Stimulated activated CD4-positive, alpha-beta T cell treated with anti-CD3 and anti-CD28 coated beads, Interleukin-12 subunit alpha, Interleukin-12 subunit beta, amount 100 ng/mL, for 24 hours (primary cell): ENCODE measurements around the gene FAM171A2.
A peak's percentile ranks its signal among the peaks of the same experiment; 100 is the strongest.

Experiments used
- DNase-seq, 2 experiments: peaks; one replicate each; pipeline ENCODE4 v3.0.0-alpha.2; 2020; ENCODE audit warnings: low read depth in 2 of 2

The FAM171A2 gene

DNA sequence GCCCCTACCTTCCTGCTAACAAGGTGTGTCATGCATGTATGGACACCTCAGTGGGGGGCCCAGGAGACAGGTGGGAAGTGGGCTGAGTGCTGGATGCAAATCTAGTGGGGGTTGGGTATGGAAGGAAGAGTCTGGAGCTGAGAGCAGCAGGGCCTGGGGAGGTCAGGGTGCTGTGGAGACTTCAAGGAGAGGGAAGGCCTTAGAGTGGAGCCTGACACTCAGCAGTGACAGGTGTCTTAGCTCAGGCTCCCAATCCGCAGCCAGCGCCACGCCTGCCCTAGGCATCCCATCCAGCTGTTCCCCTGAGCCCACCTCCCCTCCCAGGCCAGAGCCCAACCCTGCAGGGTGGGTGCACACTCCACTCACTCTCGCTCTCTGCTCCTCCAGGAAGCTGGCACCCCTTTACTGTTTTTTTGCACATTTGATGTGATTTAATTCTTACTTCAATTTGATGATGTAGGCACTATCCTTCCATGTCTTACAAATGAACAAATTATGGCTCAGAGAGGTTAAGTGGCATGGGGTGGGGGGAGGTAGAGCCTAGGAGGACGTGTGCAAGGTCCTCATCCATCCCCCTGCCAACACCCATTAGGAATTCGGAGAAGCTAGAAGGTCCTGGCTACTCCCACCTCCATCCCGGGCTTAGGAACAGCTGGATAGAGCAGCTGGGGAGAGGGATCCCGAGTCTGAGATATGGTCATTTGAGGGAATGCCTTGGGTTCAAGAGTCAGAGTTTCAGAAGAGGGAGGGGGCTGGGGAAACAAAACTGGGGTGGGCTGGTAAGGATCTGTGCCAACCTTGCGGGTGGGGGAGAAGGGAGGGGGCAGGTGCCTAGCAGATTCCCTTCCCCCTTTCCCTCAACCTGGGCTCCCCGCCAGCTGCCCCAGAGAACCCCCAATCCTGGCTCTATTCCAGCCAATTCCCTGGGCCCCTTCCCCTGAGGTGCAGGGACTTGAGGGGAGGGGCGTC is 2.1 kb downstream of the FAM171A2 start:
- no peak for DNase-seq

GRCh38 chr17:44360826-44361225 is 2.8 kb downstream of the FAM171A2 start:
- no peak for DNase-seq

DNA sequence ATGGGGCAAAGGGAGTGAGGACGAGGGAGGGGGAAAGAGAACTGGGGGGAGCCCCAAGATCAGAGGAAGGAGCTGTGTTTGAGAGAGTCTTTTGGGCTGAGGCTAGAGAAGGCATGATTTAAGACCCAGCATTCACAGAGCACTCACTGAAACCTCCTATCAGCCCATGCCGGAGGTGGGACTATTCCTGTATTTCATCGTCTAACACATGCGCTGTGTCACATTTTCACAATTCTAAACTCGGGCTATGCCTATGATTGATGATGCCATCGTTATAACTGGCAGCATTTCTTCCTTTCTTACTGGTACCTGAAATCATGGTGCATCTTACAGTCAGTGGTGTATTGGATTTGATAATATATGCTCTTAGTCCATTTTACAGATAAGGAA is 3.5 kb downstream of the FAM171A2 start:
- no peak for DNase-seq

DNA sequence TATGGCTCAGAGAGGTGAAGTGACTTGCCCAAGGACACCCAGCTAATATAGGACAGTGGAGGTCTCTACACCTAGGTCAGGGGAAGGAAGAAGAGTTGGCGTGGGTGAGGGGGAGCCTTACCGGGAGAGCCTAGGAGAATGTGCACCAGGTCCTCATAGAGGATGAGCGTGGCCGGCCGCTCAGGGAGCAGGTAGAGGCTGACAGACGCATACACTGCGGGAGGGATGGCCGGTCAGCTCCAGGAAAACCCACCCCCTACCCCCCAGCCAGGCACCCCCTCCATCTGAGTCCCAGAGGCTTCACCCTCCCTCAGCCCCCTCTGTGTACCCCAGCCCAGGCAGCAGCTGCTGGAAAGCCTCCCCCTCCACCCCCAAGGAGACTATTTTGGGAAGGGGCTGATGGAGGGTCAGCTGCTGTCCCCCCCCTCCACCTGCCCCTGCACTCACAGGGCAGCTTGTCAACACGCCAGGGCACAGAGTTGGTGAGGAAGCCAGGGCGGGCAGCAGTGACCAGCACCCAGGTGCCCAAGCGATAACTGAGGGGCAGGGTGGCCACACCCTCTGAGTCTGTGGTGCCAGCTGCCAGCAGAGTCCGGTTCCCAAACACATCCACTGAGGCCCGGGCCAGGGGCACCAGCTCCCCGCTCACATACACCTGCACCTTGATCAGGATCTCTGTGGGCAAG is 4.1 kb downstream of the FAM171A2 start:
- DNase-seq: no peak

- no peak for DNase-seq
These were observed 4.6 kb downstream of the FAM171A2 start for GRCh38 chr17:44359006-44359405.

- no peak for DNase-seq
These were observed 5.6 kb downstream of the FAM171A2 start for GRCh38 chr17:44358066-44358465.

GRCh38 chr17:44356241-44356640 is 7.4 kb downstream of the FAM171A2 start:
- DNase-seq: no peak

DNA sequence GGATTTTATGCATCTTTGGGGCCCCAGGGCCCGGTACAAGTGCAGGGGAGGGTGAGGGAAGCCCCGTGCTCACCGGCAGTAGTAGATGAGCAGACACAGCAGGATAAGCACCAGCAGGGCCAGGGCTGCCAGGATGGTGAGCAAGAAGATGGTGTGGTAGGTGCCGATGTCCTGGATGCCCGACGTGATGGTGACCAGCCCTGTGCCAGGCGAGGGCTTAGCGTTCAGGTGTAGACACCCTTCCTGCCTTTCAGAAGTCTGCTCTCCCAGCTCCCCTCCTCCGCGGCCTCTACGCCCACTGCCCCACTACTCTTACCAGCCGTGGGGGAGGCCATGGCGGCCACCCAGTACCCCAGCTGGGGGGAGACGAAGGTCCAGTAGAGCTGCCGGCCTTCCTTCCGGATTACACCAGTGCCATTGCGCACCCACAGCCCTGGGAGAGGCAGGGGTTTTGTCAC is 8.0 kb downstream of the FAM171A2 start:
- DNase-seq: no peak

GRCh38 chr17:44354582-44355561 is 8.8 kb downstream of the FAM171A2 start:
- peak in 1 of 2 experiments; percentile 44 for DNase-seq

DNA sequence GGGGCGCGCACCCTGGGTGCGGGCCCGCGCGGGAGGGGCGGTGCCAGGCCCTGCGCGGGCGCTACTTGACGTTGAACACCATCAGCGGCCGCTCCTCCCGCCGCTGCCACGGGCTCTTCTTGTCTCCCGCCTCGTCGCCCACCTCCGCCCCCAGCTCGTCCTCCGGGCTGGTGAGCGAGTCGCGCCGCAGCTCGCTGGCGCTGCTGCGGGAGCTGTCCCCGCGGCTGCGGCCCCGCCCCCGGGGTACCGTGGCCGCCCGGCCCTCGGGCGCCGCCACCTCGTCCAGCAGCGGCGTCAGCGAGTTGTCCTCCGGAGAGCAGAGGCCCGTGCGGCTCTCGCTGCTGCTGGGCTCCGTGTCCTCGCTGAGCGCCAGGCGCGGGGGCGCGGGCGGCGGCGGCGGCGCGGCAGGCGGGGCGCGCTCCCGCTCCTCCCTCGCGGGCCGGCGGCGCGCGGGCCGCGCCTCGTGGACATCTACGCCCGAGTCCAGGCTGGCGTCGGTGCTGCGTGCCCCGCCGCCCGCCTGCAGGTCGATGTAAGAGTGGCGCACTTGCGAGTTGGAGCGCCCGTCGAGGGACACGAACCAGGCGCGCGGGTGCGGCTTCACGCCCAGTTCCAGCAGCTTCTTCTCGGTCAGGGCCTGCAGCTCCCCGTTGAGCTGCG is 9.9 kb downstream of the FAM171A2 start:
- no peak for DNase-seq

GRCh38 chr17:44352828-44353671 is 10.6 kb downstream of the FAM171A2 start:
- DNase-seq: no peak

DNA sequence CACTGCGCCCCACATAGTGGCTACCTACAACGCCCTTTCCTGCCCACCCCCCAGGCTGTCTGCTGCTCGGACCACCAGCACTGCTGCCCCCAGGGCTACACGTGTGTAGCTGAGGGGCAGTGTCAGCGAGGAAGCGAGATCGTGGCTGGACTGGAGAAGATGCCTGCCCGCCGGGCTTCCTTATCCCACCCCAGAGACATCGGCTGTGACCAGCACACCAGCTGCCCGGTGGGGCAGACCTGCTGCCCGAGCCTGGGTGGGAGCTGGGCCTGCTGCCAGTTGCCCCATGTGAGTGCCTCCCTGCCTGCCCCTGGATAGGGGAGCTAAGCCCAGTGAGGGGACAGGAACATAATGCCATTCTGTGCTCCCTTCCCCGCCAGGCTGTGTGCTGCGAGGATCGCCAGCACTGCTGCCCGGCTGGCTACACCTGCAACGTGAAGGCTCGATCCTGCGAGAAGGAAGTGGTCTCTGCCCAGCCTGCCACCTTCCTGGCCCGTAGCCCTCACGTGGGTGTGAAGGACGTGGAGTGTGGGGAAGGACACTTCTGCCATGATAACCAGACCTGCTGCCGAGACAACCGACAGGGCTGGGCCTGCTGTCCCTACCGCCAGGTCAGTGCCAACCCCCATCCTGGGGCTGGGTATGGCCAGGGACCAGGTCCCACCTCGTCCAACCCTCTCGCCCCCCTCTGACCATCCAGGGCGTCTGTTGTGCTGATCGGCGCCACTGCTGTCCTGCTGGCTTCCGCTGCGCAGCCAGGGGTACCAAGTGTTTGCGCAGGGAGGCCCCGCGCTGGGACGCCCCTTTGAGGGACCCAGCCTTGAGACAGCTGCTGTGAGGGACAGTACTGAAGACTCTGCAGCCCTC is 11.5 kb downstream of the FAM171A2 start:
- DNase-seq: no peak

DNA sequence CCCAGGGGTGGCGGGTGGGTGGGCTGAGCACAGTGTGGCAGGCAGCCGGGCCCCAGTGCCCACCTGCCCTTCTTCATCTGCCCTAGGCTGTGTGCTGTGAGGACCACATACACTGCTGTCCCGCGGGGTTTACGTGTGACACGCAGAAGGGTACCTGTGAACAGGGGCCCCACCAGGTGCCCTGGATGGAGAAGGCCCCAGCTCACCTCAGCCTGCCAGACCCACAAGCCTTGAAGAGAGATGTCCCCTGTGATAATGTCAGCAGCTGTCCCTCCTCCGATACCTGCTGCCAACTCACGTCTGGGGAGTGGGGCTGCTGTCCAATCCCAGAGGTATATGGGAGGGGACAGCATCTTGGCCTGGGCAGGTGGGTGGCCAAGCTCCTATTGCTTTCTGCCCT is 12.2 kb downstream of the FAM171A2 start:
- no peak for DNase-seq

DNA sequence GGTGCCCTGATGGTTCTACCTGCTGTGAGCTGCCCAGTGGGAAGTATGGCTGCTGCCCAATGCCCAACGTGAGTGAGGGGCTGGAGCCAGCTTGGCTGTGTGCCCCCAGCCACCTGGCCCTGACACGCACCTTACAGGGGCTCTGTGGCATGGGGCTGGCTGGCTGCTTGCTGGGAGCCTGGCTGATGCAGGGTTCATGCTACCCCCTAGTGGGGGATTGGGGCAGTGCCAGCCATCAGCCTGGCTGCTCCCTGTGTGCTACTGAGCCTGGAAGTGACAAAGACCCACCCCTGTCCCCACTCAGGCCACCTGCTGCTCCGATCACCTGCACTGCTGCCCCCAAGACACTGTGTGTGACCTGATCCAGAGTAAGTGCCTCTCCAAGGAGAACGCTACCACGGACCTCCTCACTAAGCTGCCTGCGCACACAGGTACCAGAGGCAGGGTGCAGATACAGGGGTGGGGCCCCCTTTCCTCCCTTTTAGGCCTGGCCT is 12.9 kb downstream of the FAM171A2 start:
- peak; percentile 45 to 66 for DNase-seq

DNA sequence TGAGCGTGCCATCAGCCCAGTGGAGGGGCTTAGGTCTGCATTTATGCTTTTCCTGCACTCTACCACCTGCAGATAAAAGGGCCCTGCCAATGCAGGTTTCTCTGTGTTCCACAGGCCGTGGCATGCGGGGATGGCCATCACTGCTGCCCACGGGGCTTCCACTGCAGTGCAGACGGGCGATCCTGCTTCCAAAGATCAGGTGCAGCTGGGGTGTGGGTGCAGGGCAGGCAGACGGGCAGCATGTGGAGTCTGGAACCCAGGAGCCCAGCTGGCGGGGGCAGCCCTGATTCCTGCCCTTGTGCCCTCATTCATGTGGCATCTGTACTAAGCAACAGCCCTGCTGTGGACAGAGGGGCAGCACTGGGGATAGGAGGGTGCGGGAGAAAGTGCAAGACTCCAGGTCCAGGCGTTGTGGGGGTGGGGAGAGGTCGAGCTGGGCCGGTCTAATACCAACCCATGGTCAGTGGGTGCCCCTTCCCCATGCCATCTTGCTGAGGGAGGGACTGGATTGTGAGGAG is 14.0 kb downstream of the FAM171A2 start:
- DNase-seq: no peak

- no peak for DNase-seq
These were observed 14.7 kb downstream of the FAM171A2 start for GRCh38 chr17:44348988-44349364.

DNA sequence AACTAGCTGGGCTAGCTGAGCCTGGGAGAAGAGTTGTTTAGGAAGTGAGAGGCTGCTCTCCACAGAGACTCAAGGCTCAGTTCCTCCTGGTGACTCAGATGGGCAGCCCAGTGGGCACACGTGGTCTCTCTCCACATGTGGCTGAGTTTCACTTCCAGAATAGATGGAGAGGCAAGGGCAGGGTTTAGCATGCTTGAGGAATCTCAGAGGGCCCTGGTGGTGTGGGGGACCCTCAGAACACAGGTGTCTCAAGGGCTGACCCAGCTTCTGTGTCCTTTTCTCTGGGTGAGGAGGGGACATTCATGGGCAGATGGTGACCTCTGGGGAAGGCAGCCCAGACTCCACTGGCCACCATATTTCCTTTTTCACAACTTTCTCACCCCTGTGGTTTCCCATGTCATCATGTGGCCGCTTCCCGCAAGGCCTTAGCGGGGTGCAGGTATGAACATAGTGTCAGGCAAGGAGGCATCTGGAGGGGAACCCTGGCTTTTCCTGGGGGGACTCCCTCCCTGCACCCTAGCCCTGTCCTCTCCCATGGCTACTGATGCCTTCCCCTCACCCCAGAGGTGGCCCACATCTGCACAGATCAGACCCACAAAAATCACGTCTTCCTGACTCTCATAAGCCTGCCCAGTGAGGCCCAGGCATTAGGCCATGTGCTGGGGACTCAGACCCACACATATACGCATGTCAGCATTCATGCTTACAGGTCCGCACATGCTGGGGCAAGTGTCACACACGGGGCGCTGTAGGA is 15.2 kb downstream of the FAM171A2 start:
- DNase-seq: no peak
